Stomach (tissue), 4 donors: Measurements from ENCODE around the gene SCAMP2.

ENCODE experiments used
- EP300 ChIP-seq: sonication (generic); formaldehyde crosslinking; IDR thresholded peaks from one replicate; pipeline ENCODE4 v1.6.1; 2017; ENCODE audit warnings: antibody characterized with exemption
- POLR2A ChIP-seq, 4 donors: fragments of 450-650 bp; IDR thresholded peaks; one replicate each; pipeline ENCODE4 v1.6.1; 2016; ENCODE audit warnings: antibody characterized with exemption in 4 of 4, control low read depth in 2 of 4, mild to moderate bottlenecking in 1 of 4, moderate library complexity in 1 of 4
- POLR2AphosphoS5 ChIP-seq, 3 donors: sonication (generic); formaldehyde crosslinking; IDR thresholded peaks; one replicate each; pipeline ENCODE4 v1.6.1; 2016; ENCODE audit warnings: antibody characterized with exemption in 3 of 3
- TF ChIP-seq, protein P1 (sequence below), 7 experiments: fragments of 450-650 bp in 4 of 7; fragments of 200-600 bp in 3 of 7; sonication (generic) in 3 of 7; IDR thresholded peaks; one replicate each; pipeline ENCODE4 v1.5.1; 2016 to 2019; ENCODE audit warnings: antibody characterized with exemption in 7 of 7, control low read depth in 2 of 7, mild to moderate bottlenecking in 1 of 7

DNA sequence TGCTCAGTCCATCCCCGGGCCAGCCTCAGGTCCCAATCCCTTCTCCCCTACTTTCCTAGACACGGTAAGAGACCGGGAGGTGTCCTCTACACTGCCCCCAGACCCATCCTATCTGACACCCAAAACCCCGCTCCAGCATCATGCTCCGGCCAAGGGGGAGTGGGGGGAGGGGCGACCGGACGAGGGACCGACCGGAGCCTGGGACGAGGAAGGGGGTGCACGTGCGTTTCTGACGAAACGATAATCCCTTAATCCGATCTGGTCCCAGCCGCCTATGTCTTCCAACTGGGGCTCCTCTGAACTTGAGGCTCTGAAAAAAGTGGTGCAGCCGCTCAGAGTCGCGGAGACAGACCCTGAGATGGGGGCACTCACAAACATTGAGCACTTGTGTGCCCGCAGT is 46.2 kb downstream of the SCAMP2 start:
- TF ChIP-seq, protein P1, sequence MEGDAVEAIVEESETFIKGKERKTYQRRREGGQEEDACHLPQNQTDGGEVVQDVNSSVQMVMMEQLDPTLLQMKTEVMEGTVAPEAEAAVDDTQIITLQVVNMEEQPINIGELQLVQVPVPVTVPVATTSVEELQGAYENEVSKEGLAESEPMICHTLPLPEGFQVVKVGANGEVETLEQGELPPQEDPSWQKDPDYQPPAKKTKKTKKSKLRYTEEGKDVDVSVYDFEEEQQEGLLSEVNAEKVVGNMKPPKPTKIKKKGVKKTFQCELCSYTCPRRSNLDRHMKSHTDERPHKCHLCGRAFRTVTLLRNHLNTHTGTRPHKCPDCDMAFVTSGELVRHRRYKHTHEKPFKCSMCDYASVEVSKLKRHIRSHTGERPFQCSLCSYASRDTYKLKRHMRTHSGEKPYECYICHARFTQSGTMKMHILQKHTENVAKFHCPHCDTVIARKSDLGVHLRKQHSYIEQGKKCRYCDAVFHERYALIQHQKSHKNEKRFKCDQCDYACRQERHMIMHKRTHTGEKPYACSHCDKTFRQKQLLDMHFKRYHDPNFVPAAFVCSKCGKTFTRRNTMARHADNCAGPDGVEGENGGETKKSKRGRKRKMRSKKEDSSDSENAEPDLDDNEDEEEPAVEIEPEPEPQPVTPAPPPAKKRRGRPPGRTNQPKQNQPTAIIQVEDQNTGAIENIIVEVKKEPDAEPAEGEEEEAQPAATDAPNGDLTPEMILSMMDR (IDR thresholded peaks at IDR 0.05): no peak
- TF ChIP-seq POLR2A (IDR thresholded peaks at IDR 0.05) (no peak), POLR2AphosphoS5 (IDR thresholded peaks at IDR 0.05) (no peak), EP300 (no peak)
